Stimulated activated CD8-positive, alpha-beta memory T cell treated with anti-CD3 and anti-CD28 coated beads, Interleukin-12 subunit alpha, Interleukin-12 subunit beta, amount 100 ng/mL, for 24 hours (primary cell): ENCODE measurements around the gene RNASE7.

Experiments
- DNase-seq: peaks from one replicate; pipeline ENCODE4 v3.0.0-alpha.2; 2020; ENCODE audit errors: extremely low read depth

RNASE7 gene

GRCh38 chr14:21068521-21069387 is 26.6 kb downstream of the RNASE7 start:
- DNase-seq, result no peak

- no peak for DNase-seq
Measured at GRCh38 chr14:21069388-21070082, 27.4 kb downstream of the RNASE7 start.

GRCh38 chr14:21070083-21070609 is 28.0 kb downstream of the RNASE7 start, which contains the start of gene ARHGEF40:
Gene ARHGEF40, plus strand, starts transcription at chr14:21070304. Its CDS starts 93 bp downstream, at chr14:21070397.
- DNase-seq, result no peak

GRCh38 chr14:21070610-21071224 is 28.6 kb downstream of the RNASE7 start:
- DNase-seq, result no peak

GRCh38 chr14:21071225-21072030 is 29.3 kb downstream of the RNASE7 start:
- no peak for DNase-seq

GRCh38 chr14:21072031-21072473 is 29.9 kb downstream of the RNASE7 start:
- no peak for DNase-seq

GRCh38 chr14:21072781-21073339 is 30.7 kb downstream of the RNASE7 start:
- no peak for DNase-seq

- no peak for DNase-seq
Measured at GRCh38 chr14:21073921-21074320, 31.8 kb downstream of the RNASE7 start.

- DNase-seq, result no peak
Measured at GRCh38 chr14:21074398-21075272, 32.5 kb downstream of the RNASE7 start.

GRCh38 chr14:21075719-21076437 is 33.7 kb downstream of the RNASE7 start:
- no peak for DNase-seq

- DNase-seq, result no peak
Measured at GRCh38 chr14:21077672-21078071, 35.5 kb downstream of the RNASE7 start.

GRCh38 chr14:21078287-21078686 is 36.1 kb downstream of the RNASE7 start:
- DNase-seq, result no peak

- no peak for DNase-seq
Measured at GRCh38 chr14:21078726-21079125, 36.6 kb downstream of the RNASE7 start.

- DNase-seq, result no peak
Measured at GRCh38 chr14:21081521-21082142, 39.5 kb downstream of the RNASE7 start.

GRCh38 chr14:21083565-21084325 is 41.6 kb downstream of the RNASE7 start:
- DNase-seq, result no peak

- DNase-seq, result no peak
Measured at GRCh38 chr14:21084396-21084795, 42.2 kb downstream of the RNASE7 start.

GRCh38 chr14:21084998-21085853 is 43.1 kb downstream of the RNASE7 start:
- DNase-seq, result no peak
